ENCODE measurements around the gene SAP30BP. TPM values are rescaled to one million over a fixed set of nuclear protein-coding genes. Genes with fewer than 3 reads are reported as not detected.

SAP30BP gene
- total RNA-seq, 5 donors from 2014 or later (not counting 1 experiment from before 2014, with no cell fraction given): 124 to 191 (median 128) TPM

GRCh38 chr17:75632863-75633485 is 34.2 kb upstream of the SAP30BP start, which contains the start of gene SMIM5:
Gene SMIM5, plus strand, starts transcription at chr17:75633434. Its CDS starts 6,768 bp downstream, at chr17:75640202.
- WGBS (ENCODE audit: insufficient coverage): 26% methylated on average over 18 of the region's 19 CpGs
- H3K27me3 ChIP-seq (replicated peaks in 1 of 2; ENCODE audit: control insufficient read depth in 2 of 2, extremely low read depth in 1 of 2, insufficient read depth in 2 of 2, low read length in 1 of 2): no peaks in the 10 kb centered on the region
- Mint-ChIP-seq H3K9me3 (no peaks in the 10 kb centered on the region), H3K36me3 (no peaks in the 10 kb centered on the region), H3K4me1 (peaks cover 8 to 12% (median 9%) of the 10 kb centered on the region in 3 donors), H3K27ac (no peak within 1 kb of the TSS), H3K27me3 (no peaks in the 10 kb centered on the region), H3K4me3 (no peak within 1 kb of the TSS)
- no peak within 1 kb of the TSS for H3K27ac ChIP-seq (ENCODE audit: low read length)
- POLR2A ChIA-PET: interaction anchor here in 1 of 2 donors (0.6 to 0.9 kb wide), 2 partner anchors 41 to 182 kb away, joined by 3 to 7 read pairs; no protein-coding TSS in a partner anchor
- CTCF ChIA-PET: interaction anchor here (0.6 to 3.4 kb wide), 15 partner anchors 13 to 744 kb away, joined by 3 to 49 read pairs (median 4); partner anchors contain the start of gene TSEN54 (in 1 of the 2)
- peak; percentile 57 to 89 (median 76) for DNase-seq
- H3K36me3 ChIP-seq (ENCODE audit: control insufficient read depth in 2 of 2, extremely low read depth in 1 of 2, insufficient read depth in 1 of 2, low read length in 1 of 2): peaks cover 3 to 10% of the 10 kb centered on the region in 2 donors
- H3K4me3 ChIP-seq (ENCODE audit: control insufficient read depth in 1 of 2, extremely low read depth in 1 of 2, low read length in 1 of 2): no peak within 1 kb of the TSS
- H3K9me3 ChIP-seq: no peaks in the 10 kb centered on the region
- ATAC-seq (replicated peaks in 1 of 4): peak; percentile 77 to 84 (median 79)
- H3K4me1 ChIP-seq (ENCODE audit: control insufficient read depth in 1 of 2, extremely low read depth in 1 of 2, insufficient read depth in 2 of 2, low read length in 2 of 2): peaks cover 2 to 16% of the 10 kb centered on the region in 2 experiments

GRCh38 chr17:75633486-75634375 is 33.4 kb upstream of the SAP30BP start:
- POLR2A ChIA-PET: interaction anchor here (0.7 to 0.9 kb wide), 2 partner anchors 37 to 40 kb away, joined by 3 read pairs; no protein-coding TSS in a partner anchor
- no peak overlapping the region for H3K4me3 Mint-ChIP-seq
- peaks cover 8 to 12% (median 9%) of the 10 kb centered on the region in 3 donors for H3K4me1 Mint-ChIP-seq

GRCh38 chr17:75634376-75634740 is 32.8 kb upstream of the SAP30BP start:
- peaks cover 2 to 16% of the 10 kb centered on the region in 2 experiments for H3K4me1 ChIP-seq (ENCODE audit: control insufficient read depth in 1 of 2, extremely low read depth in 1 of 2, insufficient read depth in 2 of 2, low read length in 2 of 2)
- no peak for DNase-seq
- 96% methylated on average over 4 of the region's 9 CpGs for WGBS (ENCODE audit: insufficient coverage)
- ChIA-PET CTCF (interaction anchor here (0.7 to 3.4 kb wide), 10 partner anchors 9 to 119 kb away, joined by 3 to 49 read pairs (median 4); no protein-coding TSS in a partner anchor), POLR2A (no interaction called here)
- peaks cover 3 to 8% of the 10 kb centered on the region in 2 donors for H3K36me3 ChIP-seq (ENCODE audit: control insufficient read depth in 2 of 2, extremely low read depth in 1 of 2, insufficient read depth in 1 of 2, low read length in 1 of 2)
- Mint-ChIP-seq H3K9me3 (no peaks in the 10 kb centered on the region), H3K4me3 (no peak overlapping the region), H3K36me3 (peaks cover 4% of the 10 kb centered on the region), H3K4me1 (peaks cover 8 to 12% (median 9%) of the 10 kb centered on the region in 3 donors), H3K27ac (no peak overlapping the region), H3K27me3 (no peaks in the 10 kb centered on the region)
- no peaks in the 10 kb centered on the region for H3K27me3 ChIP-seq (replicated peaks in 1 of 2; ENCODE audit: control insufficient read depth in 2 of 2, extremely low read depth in 1 of 2, insufficient read depth in 2 of 2, low read length in 1 of 2)
- no peak for ATAC-seq (replicated peaks in 1 of 4)
- no peaks in the 10 kb centered on the region for H3K9me3 ChIP-seq
- H3K27ac ChIP-seq (ENCODE audit: low read length): no peak overlapping the region
- no peak overlapping the region for H3K4me3 ChIP-seq (ENCODE audit: control insufficient read depth in 1 of 2, extremely low read depth in 1 of 2, low read length in 1 of 2)

More at GRCh38 chr17:75633486-75634375, 33.4 kb upstream of the SAP30BP start:
- H3K27me3 Mint-ChIP-seq: no peaks in the 10 kb centered on the region
- peak in 34 of 35 experiments; percentile 13 to 66 (median 46) for DNase-seq
- WGBS (ENCODE audit: insufficient coverage): 24% methylated on average over 23 of the region's 27 CpGs
- Histone ChIP-seq H3K9me3 (no peaks in the 10 kb centered on the region), H3K4me3 (ENCODE audit: control insufficient read depth in 1 of 2, extremely low read depth in 1 of 2, low read length in 1 of 2) (no peak overlapping the region), H3K27ac (ENCODE audit: low read length) (no peak overlapping the region), H3K4me1 (ENCODE audit: control insufficient read depth in 1 of 2, extremely low read depth in 1 of 2, insufficient read depth in 2 of 2, low read length in 2 of 2) (peaks cover 2 to 16% of the 10 kb centered on the region in 2 experiments), H3K36me3 (ENCODE audit: control insufficient read depth in 2 of 2, extremely low read depth in 1 of 2, insufficient read depth in 1 of 2, low read length in 1 of 2) (peaks cover 3 to 10% of the 10 kb centered on the region in 2 donors), H3K27me3 (replicated peaks in 1 of 2; ENCODE audit: control insufficient read depth in 2 of 2, extremely low read depth in 1 of 2, insufficient read depth in 2 of 2, low read length in 1 of 2) (no peaks in the 10 kb centered on the region)
- H3K27ac Mint-ChIP-seq: no peak overlapping the region
- CTCF ChIA-PET: interaction anchor here (0.6 to 3.4 kb wide), 18 partner anchors 8 to 730 kb away, joined by 3 to 49 read pairs (median 4); partner anchors contain the start of gene TSEN54 (in 1 of the 2)
- peaks cover 4% of the 10 kb centered on the region for H3K36me3 Mint-ChIP-seq
- ATAC-seq (replicated peaks in 1 of 4): peak; percentile 33 to 52 (median 47)
- H3K9me3 Mint-ChIP-seq: no peaks in the 10 kb centered on the region

- ATAC-seq (replicated peaks in 1 of 4): no peak
- ChIA-PET POLR2A (no interaction called here), CTCF (interaction anchor here in 1 of 2 donors (0.7 to 3.4 kb wide), 2 partner anchors 113 to 702 kb away, joined by 3 to 49 read pairs; no protein-coding TSS in a partner anchor)
- Histone ChIP-seq H3K27ac (ENCODE audit: low read length) (no peak overlapping the region), H3K36me3 (ENCODE audit: control insufficient read depth in 2 of 2, extremely low read depth in 1 of 2, insufficient read depth in 1 of 2, low read length in 1 of 2) (peaks cover 4 to 5% of the 10 kb centered on the region in 2 donors), H3K27me3 (replicated peaks in 1 of 2; ENCODE audit: control insufficient read depth in 2 of 2, extremely low read depth in 1 of 2, insufficient read depth in 2 of 2, low read length in 1 of 2) (no peaks in the 10 kb centered on the region), H3K4me1 (ENCODE audit: control insufficient read depth in 1 of 2, extremely low read depth in 1 of 2, insufficient read depth in 2 of 2, low read length in 2 of 2) (peaks cover 2 to 16% of the 10 kb centered on the region in 2 experiments), H3K4me3 (ENCODE audit: control insufficient read depth in 1 of 2, extremely low read depth in 1 of 2, low read length in 1 of 2) (no peak overlapping the region), H3K9me3 (no peaks in the 10 kb centered on the region)
- WGBS (ENCODE audit: insufficient coverage): 91% methylated on average over 20 of the region's 20 CpGs
- H3K4me1 Mint-ChIP-seq: peaks cover 8 to 12% (median 9%) of the 10 kb centered on the region in 3 donors
- H3K36me3 Mint-ChIP-seq: peaks cover 4% of the 10 kb centered on the region
- no peak overlapping the region for H3K4me3 Mint-ChIP-seq
- H3K27ac Mint-ChIP-seq: no peak overlapping the region
- H3K27me3 Mint-ChIP-seq: no peaks in the 10 kb centered on the region
- no peak for DNase-seq
- H3K9me3 Mint-ChIP-seq: no peaks in the 10 kb centered on the region
Observed at GRCh38 chr17:75634754-75635609, 32.2 kb upstream of the SAP30BP start.

GRCh38 chr17:75635610-75636202 is 31.4 kb upstream of the SAP30BP start:
- Histone ChIP-seq H3K27me3 (replicated peaks in 1 of 2; ENCODE audit: control insufficient read depth in 2 of 2, extremely low read depth in 1 of 2, insufficient read depth in 2 of 2, low read length in 1 of 2) (no peaks in the 10 kb centered on the region), H3K4me1 (ENCODE audit: control insufficient read depth in 1 of 2, extremely low read depth in 1 of 2, insufficient read depth in 2 of 2, low read length in 2 of 2) (peaks cover 2 to 16% of the 10 kb centered on the region in 2 experiments), H3K36me3 (ENCODE audit: control insufficient read depth in 2 of 2, extremely low read depth in 1 of 2, insufficient read depth in 1 of 2, low read length in 1 of 2) (peaks cover 2 to 4% of the 10 kb centered on the region in 2 donors), H3K27ac (ENCODE audit: low read length) (no peak overlapping the region), H3K4me3 (ENCODE audit: control insufficient read depth in 1 of 2, extremely low read depth in 1 of 2, low read length in 1 of 2) (no peak overlapping the region), H3K9me3 (no peaks in the 10 kb centered on the region)
- CTCF ChIA-PET: interaction anchor here in 1 of 2 donors (0.7 kb wide), 1 partner anchor 702 kb away, joined by 3 read pairs; no protein-coding TSS in a partner anchor
- POLR2A ChIA-PET: no interaction called here
- no peak overlapping the region for H3K4me3 Mint-ChIP-seq
- no peaks in the 10 kb centered on the region for H3K9me3 Mint-ChIP-seq
- 81% methylated on average over 16 of the region's 16 CpGs for WGBS (ENCODE audit: insufficient coverage)
- H3K27me3 Mint-ChIP-seq: no peaks in the 10 kb centered on the region
- H3K27ac Mint-ChIP-seq: no peak overlapping the region
- no peak for DNase-seq
- peaks cover 8 to 12% (median 9%) of the 10 kb centered on the region in 3 donors for H3K4me1 Mint-ChIP-seq
- no peak for ATAC-seq (replicated peaks in 1 of 4)
- peaks cover 4% of the 10 kb centered on the region for H3K36me3 Mint-ChIP-seq

All from T-cell (primary cell).